ENCODE data around the gene CDH23.

Gene CDH23

GRCh38 chr10:71638822-71639719 is 242.4 kb downstream of the CDH23 start:
- no peak for DNase-seq (ENCODE audit: low read depth)

GRCh38 chr10:71640607-71641006 is 243.9 kb downstream of the CDH23 start:
- no peak for DNase-seq (ENCODE audit: low read depth)

GRCh38 chr10:71641449-71641848 is 244.7 kb downstream of the CDH23 start:
- no peak for DNase-seq (ENCODE audit: low read depth)

- no peak for DNase-seq (ENCODE audit: low read depth)
These were observed 245.3 kb downstream of the CDH23 start for GRCh38 chr10:71641986-71642385.

- no peak for DNase-seq (ENCODE audit: low read depth)
These were observed 247.2 kb downstream of the CDH23 start for GRCh38 chr10:71643904-71644303.

- DNase-seq (ENCODE audit: low read depth): no peak
These were observed 247.8 kb downstream of the CDH23 start for GRCh38 chr10:71644307-71645180.

GRCh38 chr10:71645185-71645584 is 248.5 kb downstream of the CDH23 start:
- no peak for DNase-seq (ENCODE audit: low read depth)

GRCh38 chr10:71646037-71646436 is 249.3 kb downstream of the CDH23 start:
- DNase-seq (ENCODE audit: low read depth): no peak

- DNase-seq (ENCODE audit: low read depth): no peak
These were observed 250.0 kb downstream of the CDH23 start for GRCh38 chr10:71646592-71647292.

GRCh38 chr10:71647526-71648253 is 251.0 kb downstream of the CDH23 start:
- no peak for DNase-seq (ENCODE audit: low read depth)

GRCh38 chr10:71648254-71648932 is 251.7 kb downstream of the CDH23 start:
- DNase-seq (ENCODE audit: low read depth): no peak

GRCh38 chr10:71648933-71649320 is 252.2 kb downstream of the CDH23 start:
- no peak for DNase-seq (ENCODE audit: low read depth)

- no peak for DNase-seq (ENCODE audit: low read depth)
These were observed 252.9 kb downstream of the CDH23 start for GRCh38 chr10:71649631-71650030.

GRCh38 chr10:71650397-71650796 is 253.7 kb downstream of the CDH23 start:
- no peak for DNase-seq (ENCODE audit: low read depth)

- DNase-seq (ENCODE audit: low read depth): no peak
These were observed 254.7 kb downstream of the CDH23 start for GRCh38 chr10:71651428-71651827.

GRCh38 chr10:71651928-71652327 is 255.2 kb downstream of the CDH23 start:
- DNase-seq (ENCODE audit: low read depth): no peak

GRCh38 chr10:71653044-71653443 is 256.3 kb downstream of the CDH23 start:
- no peak for DNase-seq (ENCODE audit: low read depth)

- DNase-seq (ENCODE audit: low read depth): no peak
These were observed 259.5 kb downstream of the CDH23 start for GRCh38 chr10:71656220-71656619.

GRCh38 chr10:71657604-71658466 is 261.1 kb downstream of the CDH23 start:
- DNase-seq (ENCODE audit: low read depth): no peak

- DNase-seq (ENCODE audit: low read depth): no peak
These were observed 261.7 kb downstream of the CDH23 start for GRCh38 chr10:71658467-71658745.
